Aorta (tissue), 5 donors: ENCODE measurements around the gene BCAS1. TPM values are rescaled to one million over a fixed set of nuclear protein-coding genes. Genes with fewer than 3 reads are reported as not detected.

Source experiments
- ATAC-seq: fragments of 200-7000 bp; cut with Tn5 transposase; one replicate; pipeline ENCODE4 v1.9.1; 2022; ENCODE audit warnings: moderate library complexity; ENCODE audit not compliant: low FRiP score
- DNase-seq, 2 donors: peaks; one replicate each; pipeline ENCODE4 v3.0.0-alpha.2; 2020
- H3K27ac ChIP-seq, 2 donors: one replicate each; pipeline ENCODE4 v1.5.1; 2013; ENCODE audit warnings: low read length in 2 of 2, mild to moderate bottlenecking in 2 of 2, moderate library complexity in 2 of 2, control low read depth in 1 of 2, inconsistent platforms in 1 of 2, low read depth in 1 of 2
- H3K27me3 ChIP-seq, 2 donors: one replicate each; pipeline ENCODE4 v1.6.1; 2013; ENCODE audit warnings: control low read depth in 1 of 2, low read length in 1 of 2, mild to moderate bottlenecking in 1 of 2, moderate library complexity in 1 of 2; ENCODE audit not compliant: insufficient read depth in 2 of 2, control insufficient read depth in 1 of 2
- H3K36me3 ChIP-seq, 2 donors: one replicate each; pipeline ENCODE4 v1.6.1; 2013; ENCODE audit warnings: control low read depth in 1 of 2, low read length in 1 of 2, mild to moderate bottlenecking in 1 of 2; ENCODE audit not compliant: insufficient read depth in 2 of 2, control insufficient read depth in 1 of 2
- H3K4me1 ChIP-seq, 2 donors: one replicate each; pipeline ENCODE4 v1.6.1; 2013; ENCODE audit warnings: low read length in 2 of 2, control low read depth in 1 of 2, mild to moderate bottlenecking in 1 of 2, moderate library complexity in 1 of 2; ENCODE audit not compliant: insufficient read depth in 2 of 2, control insufficient read depth in 1 of 2
- H3K4me3 ChIP-seq, 2 donors: one replicate each; pipeline ENCODE4 v1.5.1; 2013; ENCODE audit warnings: low read length in 2 of 2, control low read depth in 1 of 2, mild to moderate bottlenecking in 1 of 2
- H3K9me3 ChIP-seq: one replicate; pipeline ENCODE4 v1.6.1; 2013; ENCODE audit warnings: mild to moderate bottlenecking, low read length; ENCODE audit not compliant: control insufficient read depth
- WGBS, 2 donors: extraction: QIAGEN DNeasy Blood & Tissue Kit; methylation state at CpG; one replicate each; pipeline ENCODE4 v1.1.7; 2013; 5-methylcytosine and 5-hydroxymethylcytosine counted together
- intact Hi-C, 2 donors: fragments of 100-400 bp; cut with DNase I; formaldehyde crosslinking; loops; one replicate each; pipeline versions ENCODE4 v1.14.2 to v1.15.0; 2022
- polyA plus RNA-seq, 2 donors: library from polyadenylated mRNA; stranded (reverse); fragments of 200-250 nt; gene quantifications; one replicate each; pipeline ENCODE4 v1.2.3, GENCODE V29; 2013
- total RNA-seq, 2 donors: library from RNA; stranded (reverse); fragmentation: NEBNext Ultra II Directional; extraction: Animal tissue kit (Norgen Biotek cat#: 25700); gene quantifications; one replicate each; pipeline ENCODE4 v1.2.1, GENCODE V29; 2021
- donor health status: healthy with polysubstance abuse.
- donor health status: Bipolar disorder and iron deficiency.
- donor health status: DM: no; HTN: no; CAD: no.
- donor health status: DM: no; HTN: no; CAD: no.
- donor health status: DM: yes; HTN: yes; CAD: no.

BCAS1 gene
- total and polyA plus RNA-seq, 4 donors: 0.51 to 8.9 (median 1.8) TPM

- no peak for DNase-seq
- H3K27ac ChIP-seq: no peak overlapping the region
Measured at GRCh38 chr20:53960579-53961272, 109.7 kb downstream of the BCAS1 start.

GRCh38 chr20:53959911-53960578, 110.3 kb downstream of the BCAS1 start:
- ATAC-seq (peak; percentile 60), DNase-seq (no peak)
- H3K27ac ChIP-seq: no peak overlapping the region
- H3K4me1 ChIP-seq: no peaks in the 10 kb centered on the region
- H3K9me3 ChIP-seq: no peaks in the 10 kb centered on the region
- H3K36me3 ChIP-seq: no peaks in the 10 kb centered on the region
- H3K27me3 ChIP-seq: peaks cover 0 to 5% of the 10 kb centered on the region in 2 donors
- no peak overlapping the region for H3K4me3 ChIP-seq
- intact Hi-C loops: no loop called here
- WGBS, 2 donors: 13 to 33% methylated on average over 6 of the region's 6 CpGs

More at GRCh38 chr20:53960579-53961272, 109.7 kb downstream of the BCAS1 start:
- intact Hi-C loops: no loop called here
- Histone ChIP-seq H3K4me1 (no peaks in the 10 kb centered on the region), H3K36me3 (no peaks in the 10 kb centered on the region), H3K27me3 (peaks cover 0 to 5% of the 10 kb centered on the region in 2 donors), H3K4me3 (no peak overlapping the region), H3K9me3 (no peaks in the 10 kb centered on the region)
- no peak for ATAC-seq
- 18 to 41% methylated on average over 2 of the region's 2 CpGs for WGBS, 2 donors

GRCh38 chr20:53958260-53958659, 112.1 kb downstream of the BCAS1 start:
- ATAC-seq: no peak
- Histone ChIP-seq H3K4me1 (no peaks in the 10 kb centered on the region), H3K27me3 (no peaks in the 10 kb centered on the region), H3K4me3 (no peak overlapping the region), H3K27ac (no peak overlapping the region), H3K36me3 (no peaks in the 10 kb centered on the region), H3K9me3 (no peaks in the 10 kb centered on the region)
- intact Hi-C loops: no loop called here
- DNase-seq: no peak
- 51 to 56% methylated on average over 5 of the region's 5 CpGs for WGBS, 2 donors

- Histone ChIP-seq H3K4me1 (no peaks in the 10 kb centered on the region), H3K27ac (no peak overlapping the region), H3K36me3 (no peaks in the 10 kb centered on the region), H3K27me3 (no peaks in the 10 kb centered on the region), H3K9me3 (peaks cover 1% of the 10 kb centered on the region), H3K4me3 (no peak overlapping the region)
- DNase-seq: no peak
- ATAC-seq: peak; percentile 60
- 63 to 65% methylated on average over 2 of the region's 2 CpGs for WGBS, 2 donors
- intact Hi-C loops: no loop called here
Measured at GRCh38 chr20:53957451-53958172, 112.8 kb downstream of the BCAS1 start.

- Histone ChIP-seq H3K27me3 (no peaks in the 10 kb centered on the region), H3K4me1 (no peaks in the 10 kb centered on the region), H3K4me3 (no peak overlapping the region), H3K9me3 (peaks cover 1% of the 10 kb centered on the region), H3K27ac (no peak overlapping the region), H3K36me3 (no peaks in the 10 kb centered on the region)
- DNase-seq: no peak
- ATAC-seq: no peak
- intact Hi-C loops: no loop called here
- 92 to 93% methylated on average over 4 of the region's 4 CpGs for WGBS, 2 donors
Measured at GRCh38 chr20:53956013-53956715, 114.2 kb downstream of the BCAS1 start.

- Histone ChIP-seq H3K27ac (no peak overlapping the region), H3K4me1 (no peaks in the 10 kb centered on the region), H3K27me3 (no peaks in the 10 kb centered on the region), H3K9me3 (peaks cover 1% of the 10 kb centered on the region), H3K4me3 (no peak overlapping the region), H3K36me3 (no peaks in the 10 kb centered on the region)
- 81 to 89% methylated on average over 6 of the region's 6 CpGs for WGBS, 2 donors
- intact Hi-C loops: no loop called here
- DNase-seq (no peak), ATAC-seq (no peak)
Measured at GRCh38 chr20:53954723-53955658, 115.4 kb downstream of the BCAS1 start.

- no peak for ATAC-seq
- no peaks in the 10 kb centered on the region for H3K36me3 ChIP-seq
- H3K27ac ChIP-seq: no peak overlapping the region
- H3K4me1 ChIP-seq: no peaks in the 10 kb centered on the region
- no peak overlapping the region for H3K4me3 ChIP-seq
- no peaks in the 10 kb centered on the region for H3K27me3 ChIP-seq
- H3K9me3 ChIP-seq: peaks cover 1% of the 10 kb centered on the region
- 92 to 97% methylated on average over 4 of the region's 4 CpGs for WGBS, 2 donors
- DNase-seq: no peak
- intact Hi-C loops: no loop called here
Measured at GRCh38 chr20:53952528-53953096, 117.8 kb downstream of the BCAS1 start.
